ENCODE data around the gene ZNF578.
"Not testable (repeated sequence)": the region's sequence is repeated elsewhere in the genome, so short reads cannot be mapped to it uniquely, and the experiment has no call there.

- TF ChIP-seq CTCF, EP300, POLR2A (IDR thresholded peaks at IDR 0.05): not testable (repeated sequence)
These were observed 32.3 kb downstream of the ZNF578 start for GRCh38 chr19:52485561-52486240.

Data from upper lobe of left lung (tissue), 4 donors.